HepG2 (cell line): ENCODE results near the gene ZFP92. TPM values are rescaled to one million over a fixed set of nuclear protein-coding genes. Genes with fewer than 3 reads are reported as not detected.

Experiments
- ATAC-seq: fragments of 200-7000 bp; cut with Tn5 transposase; 3 replicates; pipeline ENCODE4 v1.9.1; 2020; ENCODE audit warnings: mild to moderate bottlenecking, moderate library complexity
- BruUV-seq: library from RNA; stranded (reverse); fragments of 400-500 nt; replicated peaks from 2 replicates; lab custom pipeline; 2021; lab: Mats Ljungman, UMichigan
- CTCF ChIA-PET: fragments of 300-600 bp; formaldehyde crosslinking; extraction: SDS; loops from one replicate; lab custom pipeline; 2021; ENCODE audit warnings: low total read pairs, inconsistent platforms, low intra/inter-chr PET ratio; lab: Yijun Ruan, JAX
- POLR2A ChIA-PET: fragments of 350-600 bp; sonication (Branson Sonifier 250); formaldehyde crosslinking; loops from one replicate; lab custom pipeline; 2020; ENCODE audit warnings: antibody characterized with exemption, inconsistent platforms; lab: Yijun Ruan, JAX
- DNase-seq: peaks from one replicate; pipeline ENCODE4 v3.0.0-alpha.2; 2015; ENCODE audit warnings: low spot score
- FAIRE-seq: peaks from 3 replicates; lab custom pipeline; 2011; peaks lifted over from hg19 to GRCh38; lab: Jason Lieb, UNC
- H2AFZ ChIP-seq: one replicate; pipeline ENCODE4 v1.6.1; 2011; ENCODE audit warnings: low read length, inconsistent platforms
- H3K27ac ChIP-seq: fragments of 300-600 bp; 3 replicates; pipeline ENCODE4 v1.8.0; 2011; ENCODE audit warnings: mixed run types, mild to moderate bottlenecking, mixed read lengths, low read length, inconsistent platforms; ENCODE audit not compliant: insufficient read depth; ENCODE audit errors: extremely low read length
- H3K27me3 ChIP-seq, 2 experiments: fragments of 200-600 bp in 1 of 2; 2 replicates in 1 of 2; 3 replicates in 1 of 2; pipeline versions ENCODE4 v1.6.0 to v1.8.0; 2011; ENCODE audit warnings: low read length in 2 of 2, mild to moderate bottlenecking in 2 of 2, moderate library complexity in 2 of 2, inconsistent platforms in 1 of 2; ENCODE audit not compliant: insufficient read depth in 2 of 2, control insufficient read depth in 1 of 2
- H3K36me3 ChIP-seq, 2 experiments: fragments of 200-600 bp in 1 of 2; replicated peaks in 1 of 2; 2 replicates in 1 of 2; 3 replicates in 1 of 2; pipeline versions ENCODE4 v1.5.1 to v1.8.0; 2011; ENCODE audit warnings: low read length in 2 of 2, inconsistent platforms in 1 of 2; ENCODE audit not compliant: insufficient read depth in 2 of 2, control insufficient read depth in 1 of 2
- H3K4me1 ChIP-seq: 2 replicates; pipeline ENCODE4 v1.5.1; 2012; ENCODE audit warnings: low read length, inconsistent platforms; ENCODE audit not compliant: insufficient read depth
- H3K4me2 ChIP-seq: 2 replicates; pipeline ENCODE4 v1.6.0; 2011; ENCODE audit warnings: low read depth, low read length, inconsistent platforms
- H3K4me3 ChIP-seq, 3 experiments: fragments of 200-600 bp in 1 of 3; sonication (generic), shearing (Covaris generic) in 1 of 3; replicated peaks in 1 of 3; 2 replicates each; pipeline ENCODE4 v1.5.1; 2011 to 2016; ENCODE audit warnings: low read length in 3 of 3, inconsistent platforms in 2 of 3, low read depth in 2 of 3, mild to moderate bottlenecking in 2 of 3, control low read depth in 1 of 3, mixed read lengths in 1 of 3; ENCODE audit not compliant: insufficient read depth in 1 of 3
- H3K79me2 ChIP-seq: one replicate; pipeline ENCODE4 v1.6.1; 2011; ENCODE audit warnings: low read length, inconsistent platforms; ENCODE audit not compliant: insufficient read depth
- H3K9ac ChIP-seq: 2 replicates; pipeline ENCODE4 v1.6.0; 2011; ENCODE audit warnings: mild to moderate bottlenecking, low read depth, low read length, inconsistent platforms; ENCODE audit not compliant: insufficient read depth
- H3K9me3 ChIP-seq: 2 replicates; pipeline ENCODE4 v1.5.1; 2012; ENCODE audit warnings: mild to moderate bottlenecking, low read length
- H4K20me1 ChIP-seq: 2 replicates; pipeline ENCODE4 v1.6.0; 2011; ENCODE audit warnings: inconsistent platforms, mild to moderate bottlenecking, low read length, moderate library complexity; ENCODE audit not compliant: insufficient read depth
- HMG20A ChIP-seq: IDR thresholded peaks from 2 replicates; pipeline ENCODE4 v1.6.1; 2016; ENCODE audit warnings: borderline replicate concordance
- JUNB ChIP-seq: sonication (generic); formaldehyde crosslinking; IDR thresholded peaks from 2 replicates; pipeline ENCODE4 v1.8.0; 2022; ENCODE audit warnings: missing genetic modification reagents, mild to moderate bottlenecking, borderline replicate concordance
- KDM5B ChIP-seq: sonication (generic); formaldehyde crosslinking; IDR thresholded peaks from 2 replicates; pipeline ENCODE4 v1.4.0; 2020; ENCODE audit warnings: missing genetic modification reagents, mild to moderate bottlenecking, borderline replicate concordance
- RBAK ChIP-seq: sonication (generic); formaldehyde crosslinking; IDR thresholded peaks from 2 replicates; pipeline ENCODE4 v1.5.1; 2020; ENCODE audit warnings: mild to moderate bottlenecking, missing genetic modification reagents
- TGIF2 ChIP-seq: IDR thresholded peaks from 2 replicates; pipeline ENCODE4 v1.6.1; 2016; ENCODE audit warnings: control low read depth, missing compliant biosample characterization
- U2AF2 ChIP-seq: fragments of 200-400 bp; formaldehyde crosslinking; IDR thresholded peaks from 2 replicates; pipeline ENCODE4 v1.6.1; 2017; ENCODE audit warnings: low read depth, mild to moderate bottlenecking, low read length
- ZNF251 ChIP-seq: sonication (generic); formaldehyde crosslinking; IDR thresholded peaks from 2 replicates; pipeline ENCODE4 v1.9.0; 2021; ENCODE audit warnings: mild to moderate bottlenecking, missing genetic modification reagents
- ZNF501 ChIP-seq: sonication (generic); formaldehyde crosslinking; IDR thresholded peaks from 2 replicates; pipeline ENCODE4 v1.5.1; 2020; ENCODE audit warnings: mild to moderate bottlenecking, moderate library complexity, missing genetic modification reagents
- ZNF746 ChIP-seq: sonication (generic); formaldehyde crosslinking; IDR thresholded peaks from 2 replicates; pipeline ENCODE4 v1.8.0; 2022; ENCODE audit warnings: mild to moderate bottlenecking, missing genetic modification reagents
- ZNF800 ChIP-seq: sonication (generic); formaldehyde crosslinking; IDR thresholded peaks from 2 replicates; pipeline ENCODE4 v1.4.0; 2020; ENCODE audit warnings: missing genetic modification reagents
- WGBS: methylation state at CpG from one replicate; pipeline ENCODE4 v1.1.6; 2017; ENCODE audit warnings: low lambda C conversion rate; 5-methylcytosine and 5-hydroxymethylcytosine counted together
- in situ Hi-C: cut with HindIII; loops from 2 replicates; pipeline ENCODE4 v1.10.0; 2017; ENCODE audit warnings: low pct_unique_long_range_greater_than_20kb; ENCODE audit not compliant: extremely low pct_ligation_motif_present
- intact Hi-C: fragments of 100-400 bp; cut with micrococcal nuclease; formaldehyde crosslinking; loops from one replicate; pipeline ENCODE4 v1.10.0; 2022; ENCODE audit not compliant: unreplicated experiment
- polyA plus RNA-seq, 8 experiments: library from polyadenylated mRNA; depleted of rRNA in 3 of 8; stranded (reverse) in 7 of 8; unstranded in 1 of 8; fragments of >200 nt; fragmentation: Illumina TruSeq in 4 of 8; extraction: Trizol in 4 of 8; gene quantifications; 2 replicates each; pipeline versions ENCODE4 v1.2.1 to v1.2.3, GENCODE V29; 2011 to 2016; ENCODE audit warnings: low read depth in 4 of 8, missing spikeins in 1 of 8, mixed read lengths in 1 of 8; ENCODE audit not compliant: insufficient read depth in 1 of 8
- total RNA-seq, 5 experiments: library from RNA; depleted of rRNA; stranded (reverse); fragments of >200 nt; fragmentation: Illumina TruSeq; extraction: Trizol; gene quantifications; 2 replicates each; pipeline ENCODE4 v1.2.3, GENCODE V29; 2016; ENCODE audit warnings: low read depth in 1 of 5

The ZFP92 gene
- total and polyA plus RNA-seq, 2 of the 13 experiments (the other 11 are each of a cell fraction or from before 2014, with no cell fraction given), result 0.02 TPM; not detected in 1

DNA sequence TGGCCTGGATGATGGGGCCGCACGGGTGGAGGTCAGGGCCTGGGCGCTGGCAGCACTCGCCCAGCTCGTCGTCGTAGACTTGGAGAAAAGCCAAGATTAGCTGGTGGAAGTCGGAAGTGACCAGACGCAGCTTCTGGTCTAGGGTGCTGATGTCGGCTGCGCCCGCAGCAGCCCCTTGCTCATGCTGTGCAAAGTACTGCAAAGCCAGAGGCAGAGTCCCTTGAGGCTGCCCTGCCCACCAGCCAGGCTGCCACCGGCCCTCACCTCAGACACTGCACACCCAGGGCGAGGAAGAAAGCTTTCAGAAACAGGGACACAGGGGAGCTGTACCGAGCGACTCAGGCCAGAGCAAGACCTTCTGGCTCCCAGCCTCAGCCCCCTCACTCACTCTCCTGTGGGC, 44.3 kb downstream of the ZFP92 start:
- CTCF ChIA-PET, result no interaction called here
- no peak for FAIRE-seq
- POLR2A ChIA-PET, result no interaction called here
- no peak overlapping the region for H3K4me3 ChIP-seq
- peaks cover 0 to under 1% of the 10 kb centered on the region in 2 experiments; a peak in 1 of 5 replicates for H3K36me3 ChIP-seq
- BruUV-seq, result no TSS peak
- 100% methylated on average over 3 of the region's 16 CpGs for WGBS
- H3K79me2 ChIP-seq, result no peaks in the 10 kb centered on the region
- no peak overlapping the region for H3K9ac ChIP-seq
- H3K27ac ChIP-seq, result no peak overlapping the region
- no peaks in the 10 kb centered on the region for H4K20me1 ChIP-seq
- in situ Hi-C loops (loop anchor here (10.0 kb wide), 1 partner anchor 49 kb away; no protein-coding TSS in a partner anchor), intact Hi-C loops (no loop called here)
- H3K4me1 ChIP-seq, result no peaks in the 10 kb centered on the region
- DNase-seq, result no peak
- H3K9me3 ChIP-seq, result no peaks in the 10 kb centered on the region
- no peak for TF ChIP-seq RBAK (CRISPR knock-in tag)
- TF ChIP-seq ZNF251 (CRISPR knock-in tag), result no peak
- no peak for ATAC-seq
- H2AFZ ChIP-seq, result no peak overlapping the region
- H3K4me2 ChIP-seq, result no peak overlapping the region
- no peaks in the 10 kb centered on the region for H3K27me3 ChIP-seq

DNA sequence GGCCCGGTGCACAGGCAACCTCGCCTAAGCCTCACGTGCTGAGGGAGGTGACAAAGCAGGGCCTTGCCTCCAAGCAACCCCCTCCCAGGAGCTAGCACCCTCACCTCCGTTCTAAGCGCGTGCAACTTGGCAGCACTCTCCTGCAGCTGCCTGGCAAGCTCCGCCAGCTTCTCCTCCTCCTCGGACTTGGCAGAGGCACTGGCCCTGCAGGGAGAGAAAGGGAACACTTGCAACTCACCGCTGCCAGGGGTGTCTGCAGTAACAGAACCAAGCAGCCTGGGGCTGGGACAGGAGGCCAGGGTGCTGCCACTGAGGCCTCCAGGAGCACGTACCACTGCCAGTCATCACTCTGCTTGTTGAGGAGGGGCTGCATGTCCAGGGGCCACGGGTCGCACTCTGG, 44.9 kb downstream of the ZFP92 start:
- H3K9me3 ChIP-seq, result no peaks in the 10 kb centered on the region
- peaks cover 0 to 1% of the 10 kb centered on the region in 2 experiments; a peak in 1 of 5 replicates for H3K36me3 ChIP-seq
- no peak overlapping the region for H3K27ac ChIP-seq
- in situ Hi-C loops, result loop anchor here (10.0 kb wide), 1 partner anchor 49 kb away; no protein-coding TSS in a partner anchor
- H3K4me3 ChIP-seq, result no peak overlapping the region
- intact Hi-C loops, result no loop called here
- no peak overlapping the region for H2AFZ ChIP-seq
- no CpG with 5 or more reads among the region's 12 CpGs for WGBS
- no peak for TF ChIP-seq TGIF2
- TF ChIP-seq KDM5B (CRISPR knock-in tag), result no peak
- no peak for TF ChIP-seq U2AF2
- no peak for TF ChIP-seq ZNF800
- no peak for TF ChIP-seq ZNF746
- no peak for TF ChIP-seq ZNF501 (CRISPR knock-in tag)
- TF ChIP-seq JUNB (CRISPR knock-in tag), result no peak
- TF ChIP-seq HMG20A, result no peak
- BruUV-seq, result no TSS peak
- no peaks in the 10 kb centered on the region for H4K20me1 ChIP-seq
- H3K4me1 ChIP-seq, result no peaks in the 10 kb centered on the region
- H3K9ac ChIP-seq, result no peak overlapping the region
- POLR2A ChIA-PET, result no interaction called here
- no peaks in the 10 kb centered on the region for H3K27me3 ChIP-seq
- DNase-seq (no peak), FAIRE-seq (no peak), ATAC-seq (no peak)
- CTCF ChIA-PET, result no interaction called here
- no peaks in the 10 kb centered on the region for H3K79me2 ChIP-seq
- no peak overlapping the region for H3K4me2 ChIP-seq
